Stomach smooth muscle (tissue), 2 donors: ENCODE data around the gene PNO1.

Experiments used
- H3K27ac ChIP-seq: one replicate; pipeline ENCODE4 v1.7.0; 2013; ENCODE audit warnings: mild to moderate bottlenecking, low read length, inconsistent platforms
- H3K27me3 ChIP-seq, 2 donors: one replicate each; pipeline ENCODE4 v1.7.0; 2013; ENCODE audit warnings: low read length in 2 of 2; ENCODE audit not compliant: insufficient read depth in 2 of 2, control insufficient read depth in 1 of 2
- H3K36me3 ChIP-seq, 2 donors: one replicate each; pipeline ENCODE4 v1.7.0; 2013; ENCODE audit warnings: low read length in 2 of 2; ENCODE audit not compliant: control insufficient read depth in 2 of 2, insufficient read depth in 2 of 2
- H3K4me1 ChIP-seq: one replicate; pipeline ENCODE4 v1.7.0; 2013; ENCODE audit warnings: low read length; ENCODE audit not compliant: control insufficient read depth, insufficient read depth
- H3K4me3 ChIP-seq, 2 donors: one replicate each; pipeline ENCODE4 v1.7.0; 2013; ENCODE audit warnings: low read length in 2 of 2
- H3K9ac ChIP-seq, 2 donors: one replicate each; pipeline ENCODE4 v1.7.0; 2013; ENCODE audit warnings: low read length in 2 of 2, mild to moderate bottlenecking in 1 of 2
- H3K9me3 ChIP-seq, 2 donors: one replicate each; pipeline ENCODE4 v1.7.0; 2013; ENCODE audit warnings: low read length in 2 of 2; ENCODE audit not compliant: control insufficient read depth in 2 of 2
- donor health status: healthy.
- donor health status: Pancreatic carcinoma.

PNO1 gene

GRCh38 chr2:68177541-68177940, 19.9 kb downstream of the PNO1 start:
- Histone ChIP-seq H3K9ac (no peak overlapping the region), H3K36me3 (peaks cover 0 to 8% of the 10 kb centered on the region in 2 donors), H3K4me1 (no peaks in the 10 kb centered on the region), H3K27ac (no peak overlapping the region), H3K9me3 (no peaks in the 10 kb centered on the region), H3K27me3 (no peaks in the 10 kb centered on the region), H3K4me3 (no peak overlapping the region)

- H3K4me1 ChIP-seq: no peaks in the 10 kb centered on the region
- H3K27ac ChIP-seq: no peak overlapping the region
- H3K4me3 ChIP-seq: no peak overlapping the region
- no peaks in the 10 kb centered on the region for H3K9me3 ChIP-seq
- no peaks in the 10 kb centered on the region for H3K27me3 ChIP-seq
- peaks cover 0 to 8% of the 10 kb centered on the region in 2 donors for H3K36me3 ChIP-seq
- H3K9ac ChIP-seq: no peak overlapping the region
Observed at GRCh38 chr2:68178432-68178831, 20.7 kb downstream of the PNO1 start.

- no peak overlapping the region for H3K27ac ChIP-seq
- no peak overlapping the region for H3K4me3 ChIP-seq
- no peaks in the 10 kb centered on the region for H3K9me3 ChIP-seq
- no peak overlapping the region for H3K9ac ChIP-seq
- H3K4me1 ChIP-seq: no peaks in the 10 kb centered on the region
- peaks cover 4 to 8% of the 10 kb centered on the region in 2 donors for H3K36me3 ChIP-seq
- no peaks in the 10 kb centered on the region for H3K27me3 ChIP-seq
Observed at GRCh38 chr2:68178954-68179627, 21.4 kb downstream of the PNO1 start.

GRCh38 chr2:68182902-68183301, 25.2 kb downstream of the PNO1 start:
- Histone ChIP-seq H3K27me3 (no peaks in the 10 kb centered on the region), H3K9me3 (no peaks in the 10 kb centered on the region), H3K36me3 (peaks cover 3 to 4% of the 10 kb centered on the region in 2 donors), H3K4me3 (no peak overlapping the region), H3K27ac (no peak overlapping the region), H3K9ac (no peak overlapping the region), H3K4me1 (no peaks in the 10 kb centered on the region)

- H3K9me3 ChIP-seq: no peaks in the 10 kb centered on the region
- peaks cover 3 to 4% of the 10 kb centered on the region in 2 donors for H3K36me3 ChIP-seq
- no peak overlapping the region for H3K4me3 ChIP-seq
- no peak overlapping the region for H3K27ac ChIP-seq
- no peaks in the 10 kb centered on the region for H3K4me1 ChIP-seq
- no peaks in the 10 kb centered on the region for H3K27me3 ChIP-seq
- H3K9ac ChIP-seq: no peak overlapping the region
Observed at GRCh38 chr2:68185541-68186164, 28.0 kb downstream of the PNO1 start.

- H3K9me3 ChIP-seq: no peaks in the 10 kb centered on the region
- H3K9ac ChIP-seq: no peak overlapping the region
- H3K36me3 ChIP-seq: peaks cover 3 to 4% of the 10 kb centered on the region in 2 donors
- no peak overlapping the region for H3K27ac ChIP-seq
- H3K4me3 ChIP-seq: no peak overlapping the region
- H3K27me3 ChIP-seq: no peaks in the 10 kb centered on the region
- no peaks in the 10 kb centered on the region for H3K4me1 ChIP-seq
Observed at GRCh38 chr2:68187329-68187728, 29.6 kb downstream of the PNO1 start.

- Histone ChIP-seq H3K4me1 (no peaks in the 10 kb centered on the region), H3K9me3 (no peaks in the 10 kb centered on the region), H3K27ac (no peak overlapping the region), H3K9ac (no peak overlapping the region), H3K36me3 (peaks cover 2 to 3% of the 10 kb centered on the region in 2 donors), H3K27me3 (no peaks in the 10 kb centered on the region), H3K4me3 (no peak overlapping the region)
Observed at GRCh38 chr2:68188831-68189230, 31.1 kb downstream of the PNO1 start.

GRCh38 chr2:68189991-68190784, 32.5 kb downstream of the PNO1 start:
- Histone ChIP-seq H3K27ac (no peak overlapping the region), H3K9me3 (no peaks in the 10 kb centered on the region), H3K36me3 (peaks cover 0 to 3% of the 10 kb centered on the region in 2 donors), H3K27me3 (no peaks in the 10 kb centered on the region), H3K9ac (no peak overlapping the region), H3K4me1 (peaks cover 2% of the 10 kb centered on the region), H3K4me3 (no peak overlapping the region)

- no peak overlapping the region for H3K27ac ChIP-seq
- peaks cover 0 to 3% of the 10 kb centered on the region in 2 donors for H3K36me3 ChIP-seq
- H3K9ac ChIP-seq: no peak overlapping the region
- no peak overlapping the region for H3K4me3 ChIP-seq
- H3K9me3 ChIP-seq: no peaks in the 10 kb centered on the region
- H3K27me3 ChIP-seq: no peaks in the 10 kb centered on the region
- H3K4me1 ChIP-seq: peaks cover 2% of the 10 kb centered on the region
Observed at GRCh38 chr2:68190991-68191731, 33.5 kb downstream of the PNO1 start.

- Histone ChIP-seq H3K36me3 (no peaks in the 10 kb centered on the region), H3K4me3 (no peak overlapping the region), H3K27me3 (no peaks in the 10 kb centered on the region), H3K27ac (no peak overlapping the region), H3K4me1 (peaks cover 2% of the 10 kb centered on the region), H3K9ac (no peak overlapping the region), H3K9me3 (no peaks in the 10 kb centered on the region)
Observed at GRCh38 chr2:68193144-68193543, 35.5 kb downstream of the PNO1 start.
